Heart left ventricle (tissue), 16 donors: ENCODE measurements around the gene PLPP1. TPM values are rescaled to one million over a fixed set of nuclear protein-coding genes. Genes with fewer than 3 reads are reported as not detected.

Experiments used
- ATAC-seq, 4 donors: fragments of 200-7000 bp; cut with Tn5 transposase; one replicate each; pipeline ENCODE4 v1.9.1; 2020 to 2022; ENCODE audit warnings: moderate library complexity in 4 of 4, mild to moderate bottlenecking in 3 of 4, moderate number of reproducible peaks in 1 of 4
- DNase-seq, 5 donors: peaks; one replicate each; pipeline ENCODE4 v3.0.0-alpha.2; 2020
- H3K27ac ChIP-seq, 12 donors: fragments of 200-600 bp; sonication (generic) in 4 of 12; one replicate each; pipeline versions ENCODE4 v1.5.0 to v1.8.0; 2016 to 2022; ENCODE audit warnings: mild to moderate bottlenecking in 2 of 12
- H3K27me3 ChIP-seq, 9 donors: fragments of 200-600 bp; sonication (generic) in 2 of 9; one replicate each; pipeline versions ENCODE4 v1.5.1 to v1.8.0; 2016 to 2022; ENCODE audit warnings: mild to moderate bottlenecking in 3 of 9
- H3K36me3 ChIP-seq, 9 donors: fragments of 200-600 bp; sonication (generic) in 2 of 9; one replicate each; pipeline versions ENCODE4 v1.5.0 to v1.8.0; 2018 to 2022; ENCODE audit warnings: mild to moderate bottlenecking in 2 of 9
- H3K4me1 ChIP-seq, 12 donors: fragments of 200-600 bp; sonication (generic) in 4 of 12; one replicate each; pipeline versions ENCODE4 v1.5.0 to v1.8.0; 2016 to 2022; ENCODE audit warnings: mild to moderate bottlenecking in 3 of 12
- H3K4me3 ChIP-seq, 12 donors: fragments of 200-600 bp; sonication (generic) in 4 of 12; one replicate each; pipeline versions ENCODE4 v1.5.0 to v1.8.0; 2017 to 2022; ENCODE audit warnings: mild to moderate bottlenecking in 9 of 12, moderate library complexity in 4 of 12
- H3K9me3 ChIP-seq, 12 donors: fragments of 200-600 bp; sonication (generic) in 4 of 12; one replicate each; pipeline versions ENCODE4 v1.5.0 to v1.8.0; 2016 to 2022; ENCODE audit warnings: mild to moderate bottlenecking in 1 of 12
- CTCF ChIP-seq, 12 donors: fragments of 200-600 bp; sonication (generic) in 4 of 12; IDR thresholded peaks; one replicate each; pipeline versions ENCODE4 v1.5.0 to v1.8.0; 2018 to 2022; ENCODE audit warnings: antibody characterized with exemption in 12 of 12, mild to moderate bottlenecking in 5 of 12
- POLR2A ChIP-seq, 2 donors: fragments of 450-650 bp; IDR thresholded peaks; one replicate each; pipeline ENCODE4 v1.6.1; 2017; ENCODE audit warnings: antibody characterized with exemption in 2 of 2, mild to moderate bottlenecking in 2 of 2, moderate library complexity in 2 of 2
- WGBS, 4 donors: extraction: QIAGEN DNeasy Blood & Tissue Kit in 2 of 4; methylation state at CpG; one replicate each; pipeline versions ENCODE4 v1.1.5 to v1.1.7; 2013 to 2018; 5-methylcytosine and 5-hydroxymethylcytosine counted together
- intact Hi-C, 10 donors: fragments of 100-400 bp; cut with DNase I; formaldehyde crosslinking; loops; one replicate each; pipeline versions ENCODE4 v1.11.1 to v1.14.2; 2022
- polyA plus RNA-seq, 2 donors: library from polyadenylated mRNA; stranded (reverse); fragments of 200-250 nt; gene quantifications; one replicate each; pipeline ENCODE4 v1.2.3, GENCODE V29; 2013
- total RNA-seq, 9 donors: library from RNA; depleted of rRNA in 2 of 9; stranded (reverse); fragments of >200 nt in 2 of 9; fragmentation: NEBNext Ultra II Directional in 3 of 9; extraction: Animal tissue kit (Norgen Biotek cat#: 25700) in 3 of 9; gene quantifications; one replicate each; pipeline versions ENCODE4 v1.1.0 to v1.2.4, GENCODE V29; 2016 to 2023
- donor health status: ischemic (EF 13 %, LVEDD 7.1; RV severe dilation, severe dysfunction).
- donor health status: healthy with polysubstance abuse.
- donor health status: DM: no; HTN: yes; CAD: no.
- donor health status: DM: no; HTN: no; CAD: no.
- donor health status: ischemic (EF 25% LVEDD 6.9; RV normal size, moderate dysfunction).
- donor health status: ischemic (EF 25% LVEDD 5.7; RV mildly dilated, moderate dysfunction).
- donor health status: healthy.
- donor health status: DM: yes; HTN: yes; CAD: no.
- donor health status: ischemic (EF 35%, LVEDD 5.7; RV mildly dilated, moderate dysfunction).
- donor health status: nonischemic (EF 11% LVEDD 7.7; RV severe dilation, severe dysfunction).
- donor health status: DM: yes; HTN: yes; CAD: no.
- donor health status: PGD.
- donor health status: ischemic (EF 29% LVEDD 5.4; RV normal size, mild dysfunction).
- donor health status: nonischemic (EF 23%, LVEDD 6.1; RV moderate dilation, normal function).

Gene PLPP1
- total and polyA plus RNA-seq, 11 donors = 64.9 to 223 (median 81.5) TPM

- DNase-seq = no peak
- 84 to 93% (median 86%) methylated on average over 3 of the region's 3 CpGs for WGBS, 4 donors
- ATAC-seq = no peak
- peaks cover 0 to 17% (median 4%) of the 10 kb centered on the region in 12 donors for H3K4me1 ChIP-seq
- H3K27me3 ChIP-seq = no peaks in the 10 kb centered on the region
- intact Hi-C loops = no loop called here
- TF ChIP-seq POLR2A (IDR thresholded peaks at IDR 0.05) (no peak), CTCF (IDR thresholded peaks at IDR 0.05) (no peak)
- H3K36me3 ChIP-seq = peaks cover 0 to 59% (median 38%) of the 10 kb centered on the region in 9 donors
- no peak overlapping the region for H3K4me3 ChIP-seq
- H3K9me3 ChIP-seq = peaks cover 0 to 32% (median 14%) of the 10 kb centered on the region in 12 donors
- H3K27ac ChIP-seq = no peak overlapping the region
Observed at GRCh38 chr5:55385846-55386245, 148.9 kb downstream of the PLPP1 start.

GRCh38 chr5:55385227-55385626, 149.5 kb downstream of the PLPP1 start:
- Histone ChIP-seq H3K27ac (no peak overlapping the region), H3K4me1 (peaks cover 0 to 12% (median 1%) of the 10 kb centered on the region in 12 donors), H3K4me3 (no peak overlapping the region), H3K27me3 (no peaks in the 10 kb centered on the region), H3K9me3 (peaks cover 0 to 32% (median 14%) of the 10 kb centered on the region in 12 donors), H3K36me3 (peaks cover 0 to 53% (median 40%) of the 10 kb centered on the region in 9 donors)
- DNase-seq (no peak), ATAC-seq (no peak)
- intact Hi-C loops = no loop called here
- WGBS, 4 donors = 94 to 100% (median 98%) methylated on average over 1 of the region's 1 CpG
- TF ChIP-seq CTCF (IDR thresholded peaks at IDR 0.05) = no peak
- no peak for TF ChIP-seq POLR2A (IDR thresholded peaks at IDR 0.05)

- Histone ChIP-seq H3K4me1 (peaks cover 0 to 8% (median 0%) of the 10 kb centered on the region in 12 donors), H3K9me3 (peaks cover 0 to 32% (median 14%) of the 10 kb centered on the region in 12 donors), H3K27me3 (no peaks in the 10 kb centered on the region), H3K27ac (no peak overlapping the region), H3K4me3 (no peak overlapping the region), H3K36me3 (peaks cover 0 to 60% (median 40%) of the 10 kb centered on the region in 9 donors)
- DNase-seq (no peak), ATAC-seq (no peak)
- intact Hi-C loops = no loop called here
- TF ChIP-seq CTCF (IDR thresholded peaks at IDR 0.05) (no peak), POLR2A (IDR thresholded peaks at IDR 0.05) (no peak)
- 96 to 98% (median 97%) methylated on average over 2 of the region's 2 CpGs for WGBS, 4 donors
Observed at GRCh38 chr5:55384072-55384471, 150.7 kb downstream of the PLPP1 start.

- H3K4me3 ChIP-seq = no peak overlapping the region
- peaks cover 0 to 32% (median 14%) of the 10 kb centered on the region in 12 donors for H3K9me3 ChIP-seq
- intact Hi-C loops = no loop called here
- TF ChIP-seq CTCF (IDR thresholded peaks at IDR 0.05) = no peak
- no peak for TF ChIP-seq POLR2A (IDR thresholded peaks at IDR 0.05)
- peaks cover 0 to 64% (median 40%) of the 10 kb centered on the region in 9 donors for H3K36me3 ChIP-seq
- no peak for ATAC-seq
- H3K27ac ChIP-seq = no peak overlapping the region
- H3K27me3 ChIP-seq = no peaks in the 10 kb centered on the region
- no peak for DNase-seq
- H3K4me1 ChIP-seq = peaks cover 0 to 8% (median 0%) of the 10 kb centered on the region in 12 donors
Observed at GRCh38 chr5:55383254-55383653, 151.5 kb downstream of the PLPP1 start.
